H1 (cell line): ENCODE results near the gene ARPC4. TPM values are rescaled to one million over a fixed set of nuclear protein-coding genes. Genes with fewer than 3 reads are reported as not detected.

ENCODE experiments used
- CTCF ChIA-PET: fragments of 300-600 bp; sonication (Branson Sonifier 250); formaldehyde crosslinking; loops from one replicate; lab custom pipeline; 2021; ENCODE audit not compliant: partially characterized antibody; lab: Charles Lee
- POLR2A ChIA-PET: fragments of 300-600 bp; sonication (Branson Sonifier 250); formaldehyde crosslinking; loops from one replicate; lab custom pipeline; 2021; ENCODE audit warnings: inconsistent platforms; ENCODE audit not compliant: partially characterized antibody; lab: Charles Lee
- DNase-seq, 2 experiments: peaks; one replicate each; pipeline versions ENCODE4 v3.0.0 to v3.0.0-alpha.2; 2010 to 2022; ENCODE audit warnings: low spot score in 2 of 2, low read depth in 1 of 2, mixed read lengths in 1 of 2
- FAIRE-seq: peaks from 2 replicates; lab custom pipeline; 2011; peaks lifted over from hg19 to GRCh38; lab: Jason Lieb, UNC
- H2AFZ ChIP-seq: 2 replicates; pipeline ENCODE4 v1.8.1; 2012; ENCODE audit warnings: low read length, inconsistent platforms
- H2AK5ac ChIP-seq: 2 replicates; pipeline ENCODE4 v1.6.1; 2013; ENCODE audit warnings: low read depth, low read length
- H2BK120ac ChIP-seq: replicated peaks from 2 replicates; pipeline ENCODE3; 2013; ENCODE audit warnings: low read depth, low read length, inconsistent platforms
- H2BK12ac ChIP-seq: 2 replicates; pipeline ENCODE4 v1.6.1; 2013; ENCODE audit warnings: low read depth, low read length
- H2BK15ac ChIP-seq: 2 replicates; pipeline ENCODE4 v1.6.1; 2013; ENCODE audit warnings: low read length
- H2BK20ac ChIP-seq: 2 replicates; pipeline ENCODE4 v1.6.1; 2013; ENCODE audit warnings: low read length
- H2BK5ac ChIP-seq: 2 replicates; pipeline ENCODE4 v1.6.1; 2013; ENCODE audit warnings: low read depth, low read length
- H3K14ac ChIP-seq: 2 replicates; pipeline ENCODE4 v1.6.1; 2013; ENCODE audit warnings: inconsistent platforms; ENCODE audit not compliant: insufficient read length
- H3K18ac ChIP-seq: 2 replicates; pipeline ENCODE4 v1.6.1; 2013; ENCODE audit warnings: low read length; ENCODE audit errors: extremely low read depth
- H3K23ac ChIP-seq: 2 replicates; pipeline ENCODE4 v1.6.1; 2013; ENCODE audit warnings: inconsistent platforms; ENCODE audit not compliant: insufficient read length
- H3K23me2 ChIP-seq: 2 replicates; pipeline ENCODE4 v1.6.1; 2013; ENCODE audit warnings: low read depth, low read length
- H3K27ac ChIP-seq: 2 replicates; pipeline ENCODE4 v1.6.1; 2011; ENCODE audit warnings: low read depth, low read length, inconsistent platforms
- H3K27me3 ChIP-seq, 4 experiments: replicated peaks in 1 of 4; 1 replicate in 1 of 4; 2 replicates in 3 of 4; pipeline versions ENCODE4 v1.6.1 to v1.8.1; 2011 to 2013; ENCODE audit warnings: low read length in 3 of 4, mild to moderate bottlenecking in 3 of 4, inconsistent platforms in 2 of 4, mixed read lengths in 2 of 4, moderate library complexity in 1 of 4; ENCODE audit not compliant: control insufficient read depth in 3 of 4, insufficient read depth in 3 of 4; ENCODE audit errors: extremely low read depth in 1 of 4
- H3K36me3 ChIP-seq, 4 experiments: 2 replicates each; pipeline versions ENCODE4 v1.6.1 to v1.8.1; 2011 to 2013; ENCODE audit warnings: mild to moderate bottlenecking in 4 of 4, low read length in 3 of 4, moderate library complexity in 2 of 4, control low read depth in 1 of 4, inconsistent platforms in 1 of 4; ENCODE audit not compliant: insufficient read depth in 4 of 4, control insufficient read depth in 2 of 4
- H3K4ac ChIP-seq: replicated peaks from 2 replicates; pipeline ENCODE3; 2013; ENCODE audit warnings: low read length, low read depth, mixed read lengths, inconsistent platforms; ENCODE audit not compliant: insufficient read length
- H3K4me1 ChIP-seq, 4 experiments: replicated peaks in 1 of 4; 1 replicate in 1 of 4; 2 replicates in 3 of 4; pipeline versions ENCODE4 v1.6.1 to v1.8.1; 2011 to 2013; ENCODE audit warnings: low read length in 3 of 4, inconsistent platforms in 2 of 4, mixed read lengths in 1 of 4; ENCODE audit not compliant: insufficient read depth in 4 of 4, control insufficient read depth in 3 of 4
- H3K4me2 ChIP-seq, 2 experiments: 2 replicates each; pipeline versions ENCODE4 v1.6.1 to v1.8.1; 2011 to 2013; ENCODE audit warnings: low read depth in 2 of 2, low read length in 2 of 2, control low read depth in 1 of 2, inconsistent platforms in 1 of 2, mild to moderate bottlenecking in 1 of 2; ENCODE audit not compliant: insufficient read depth in 1 of 2
- H3K4me3 ChIP-seq, 4 experiments: fragments of 200-600, 300-600 bp in 1 of 4; sonication (generic), shearing (Covaris generic), sonication (Bioruptor Twin) in 1 of 4; 2 replicates each; pipeline versions ENCODE4 v1.5.1 to v1.8.1; 2011 to 2016; ENCODE audit warnings: low read length in 4 of 4, low read depth in 3 of 4, control low read depth in 2 of 4, inconsistent platforms in 2 of 4, mild to moderate bottlenecking in 2 of 4, mixed read lengths in 1 of 4, moderate library complexity in 1 of 4; ENCODE audit not compliant: insufficient read depth in 2 of 4; ENCODE audit errors: extremely low read depth in 1 of 4
- H3K56ac ChIP-seq: replicated peaks from 2 replicates; pipeline ENCODE3; 2013; ENCODE audit warnings: low read depth, mild to moderate bottlenecking, mixed read lengths, low read length, inconsistent platforms; ENCODE audit not compliant: insufficient read length
- H3K79me1 ChIP-seq: 2 replicates; pipeline ENCODE4 v1.6.1; 2013; ENCODE audit warnings: low read depth, low read length, control low read depth
- H3K79me2 ChIP-seq, 2 experiments: 2 replicates each; pipeline versions ENCODE4 v1.6.1 to v1.8.1; 2012 to 2013; ENCODE audit warnings: low read length in 2 of 2, mild to moderate bottlenecking in 2 of 2, inconsistent platforms in 1 of 2; ENCODE audit not compliant: insufficient read depth in 2 of 2, control insufficient read depth in 1 of 2
- H3K9ac ChIP-seq, 4 experiments: replicated peaks in 1 of 4; 1 replicate in 1 of 4; 2 replicates in 3 of 4; pipeline versions ENCODE4 v1.6.1 to v1.8.1; 2011 to 2013; ENCODE audit warnings: low read depth in 3 of 4, low read length in 3 of 4, control low read depth in 2 of 4, mild to moderate bottlenecking in 2 of 4, moderate library complexity in 2 of 4, inconsistent platforms in 1 of 4; ENCODE audit errors: extremely low read depth in 1 of 4
- H3K9me3 ChIP-seq, 2 experiments: 2 replicates each; pipeline versions ENCODE4 v1.6.1 to v1.8.1; 2012 to 2013; ENCODE audit warnings: mild to moderate bottlenecking in 2 of 2, moderate library complexity in 2 of 2, control low read depth in 1 of 2, inconsistent platforms in 1 of 2, low read depth in 1 of 2, low read length in 1 of 2, mixed read lengths in 1 of 2; ENCODE audit not compliant: insufficient read depth in 2 of 2
- H4K20me1 ChIP-seq, 2 experiments: replicated peaks in 1 of 2; 2 replicates each; pipeline versions ENCODE3 to v1.8.1; 2011 to 2013; ENCODE audit warnings: inconsistent platforms in 2 of 2, low read length in 2 of 2, mild to moderate bottlenecking in 1 of 2; ENCODE audit not compliant: insufficient read depth in 2 of 2, control insufficient read depth in 1 of 2
- H4K5ac ChIP-seq: 2 replicates; pipeline ENCODE4 v1.6.1; 2013; ENCODE audit warnings: low read length, low read depth, mixed read lengths, inconsistent platforms; ENCODE audit not compliant: insufficient read length
- H4K8ac ChIP-seq: 2 replicates; pipeline ENCODE4 v1.8.0; 2013; ENCODE audit warnings: mild to moderate bottlenecking, moderate library complexity, low read length, inconsistent platforms; ENCODE audit not compliant: insufficient read depth; ENCODE audit errors: extremely low read depth
- H4K91ac ChIP-seq: replicated peaks from 2 replicates; pipeline ENCODE3; 2013; ENCODE audit warnings: low read length, mixed read lengths, inconsistent platforms; ENCODE audit not compliant: insufficient read length
- BACH1 ChIP-seq: IDR thresholded peaks from 2 replicates; pipeline ENCODE4 v1.6.1; 2012; ENCODE audit warnings: low read length, improper control_type of control experiment
- EP300 ChIP-seq, 2 experiments: IDR thresholded peaks; 1 replicate in 1 of 2; 2 replicates in 1 of 2; pipeline ENCODE4 v1.6.1; 2011 to 2012; ENCODE audit warnings: low read depth in 2 of 2, low read length in 2 of 2, mild to moderate bottlenecking in 2 of 2, borderline replicate concordance in 1 of 2, inconsistent platforms in 1 of 2, moderate library complexity in 1 of 2
- HDAC2 ChIP-seq, 2 experiments: fragments of 300-600 bp in 1 of 2; sonication (generic) in 1 of 2; IDR thresholded peaks; 2 replicates each; pipeline ENCODE4 v1.6.1; 2011 to 2012; ENCODE audit warnings: low read depth in 2 of 2, low read length in 2 of 2, mild to moderate bottlenecking in 2 of 2, moderate library complexity in 2 of 2, borderline replicate concordance in 1 of 2, inconsistent platforms in 1 of 2
- KDM1A ChIP-seq: fragments of 200-600, 300-600 bp; sonication (generic); IDR thresholded peaks from 2 replicates; pipeline ENCODE4 v1.7.1; 2016; ENCODE audit warnings: mild to moderate bottlenecking, low read length, borderline replicate concordance
- MAFK ChIP-seq: IDR thresholded peaks from 2 replicates; pipeline ENCODE4 v1.6.1; 2012; ENCODE audit warnings: low read depth, mild to moderate bottlenecking, improper control_type of control experiment, low read length
- NANOG ChIP-seq: IDR thresholded peaks from 2 replicates; pipeline ENCODE4 v1.6.1; 2011; ENCODE audit warnings: low read length, low read depth, mild to moderate bottlenecking, inconsistent platforms; ENCODE audit not compliant: insufficient read depth, poor library complexity, severe bottlenecking
- POLR2AphosphoS5 ChIP-seq: IDR thresholded peaks from 2 replicates; pipeline ENCODE4 v1.6.1; 2011; ENCODE audit warnings: low read depth, low read length
- SP1 ChIP-seq: IDR thresholded peaks from 2 replicates; pipeline ENCODE4 v1.6.1; 2011; ENCODE audit warnings: low read depth, low read length
- TBP ChIP-seq: IDR thresholded peaks from 2 replicates; pipeline ENCODE4 v1.6.1; 2011; ENCODE audit warnings: low read depth, low read length, improper control_type of control experiment
- YY1 ChIP-seq: IDR thresholded peaks from 2 replicates; pipeline ENCODE4 v1.6.1; 2011; ENCODE audit warnings: low read depth, mild to moderate bottlenecking, low read length
- ZNF274 ChIP-seq: IDR thresholded peaks from 2 replicates; pipeline ENCODE4 v1.7.0; 2012; ENCODE audit warnings: low read length, borderline replicate concordance; ENCODE audit errors: extremely low read depth
- WGBS, 2 experiments: shearing (Covaris generic) in 1 of 2; methylation state at CpG; one replicate each; pipeline versions ENCODE4 v1.1.6 to v1.1.7; 2013 to 2015; ENCODE audit warnings: low lambda C conversion rate in 2 of 2, mixed read lengths in 2 of 2, inconsistent platforms in 1 of 2, low coverage in 1 of 2, missing lambda C conversion rate in 1 of 2; ENCODE audit not compliant: insufficient replicate concordance in 2 of 2, insufficient coverage in 1 of 2, insufficient read length in 1 of 2; ENCODE audit errors: extremely low coverage in 1 of 2, missing lambda C conversion rate in 1 of 2; 5-methylcytosine and 5-hydroxymethylcytosine counted together
- polyA plus RNA-seq, 7 experiments: library from polyadenylated mRNA; depleted of rRNA in 3 of 7; stranded (reverse) in 5 of 7; unstranded in 2 of 7; fragments of >200 nt in 5 of 7; fragments of 200-250 nt in 2 of 7; gene quantifications; 1 replicate in 5 of 7; 2 replicates in 1 of 7; 4 replicates in 1 of 7; pipeline versions ENCODE4 v1.2.1 to v1.2.3, GENCODE V29; 2011 to 2013; ENCODE audit warnings: missing spikeins in 2 of 7, mixed read lengths in 2 of 7
- total RNA-seq: library from RNA; stranded (reverse); fragmentation: NEBNext Ultra II Directional; extraction: Animal tissue kit (Norgen Biotek cat#: 25700); gene quantifications from 2 replicates; pipeline ENCODE4 v1.2.1, GENCODE V29; 2021
- TF ChIP-seq, protein P1 (sequence below): IDR thresholded peaks from 2 replicates; pipeline ENCODE4 v1.6.1; 2012; ENCODE audit warnings: inconsistent platforms
- TF ChIP-seq, protein P2 (sequence below): IDR thresholded peaks from 2 replicates; pipeline ENCODE4 v1.6.1; 2012; ENCODE audit warnings: inconsistent platforms

ARPC4 gene
- total and polyA plus RNA-seq, 2 of the 8 experiments (the other 6 are each of a cell fraction or from before 2014, with no cell fraction given) = 138 to 154 TPM

DNA sequence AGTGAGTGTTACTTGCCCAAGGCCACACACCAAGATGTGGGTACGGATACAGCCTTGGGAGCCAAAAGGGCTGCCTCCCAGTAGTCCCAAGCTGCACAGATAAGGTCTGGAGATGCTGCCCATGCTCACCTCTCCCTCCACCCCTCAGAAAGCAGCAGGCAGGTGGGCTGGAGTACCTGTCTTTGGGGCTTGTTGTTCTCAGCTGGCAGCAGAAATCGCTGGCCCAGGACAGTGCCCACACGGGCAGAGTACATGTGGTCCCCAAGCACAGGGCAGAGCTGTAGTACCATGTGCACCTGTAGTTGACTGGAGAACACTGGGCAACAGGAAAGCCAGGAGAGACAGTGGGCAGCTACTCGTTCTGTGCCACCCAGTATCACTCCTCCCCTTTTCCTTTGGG, 46.0 kb downstream of the ARPC4 start:
- Histone ChIP-seq H4K5ac (no peak overlapping the region), H4K91ac (no peak overlapping the region), H3K27me3 (no peaks in the 10 kb centered on the region), H2AFZ (no peak overlapping the region), H3K79me2 (no peaks in the 10 kb centered on the region), H2BK20ac (no peak overlapping the region), H3K14ac (no peak overlapping the region), H3K36me3 (peaks cover 3 to 37% (median 18%) of the 10 kb centered on the region in 4 experiments; a peak in 7 of 8 replicates), H4K20me1 (peaks cover 0 to 11% of the 10 kb centered on the region in 2 experiments), H3K4ac (no peak overlapping the region), H3K18ac (no peak overlapping the region), H3K4me2 (no peak overlapping the region), H3K9ac (no peak overlapping the region), H3K23me2 (peaks cover 7% of the 10 kb centered on the region), H2BK15ac (no peak overlapping the region), H2BK5ac (no peak overlapping the region), H3K56ac (no peak overlapping the region), H3K4me1 (peaks cover 0 to 6% (median under 1%) of the 10 kb centered on the region in 4 experiments; a peak in 2 of 7 replicates), H3K79me1 (no peaks in the 10 kb centered on the region), H2BK12ac (no peak overlapping the region), H4K8ac (no peak overlapping the region), H3K4me3 (no peak overlapping the region), H2AK5ac (no peak overlapping the region), H3K9me3 (no peaks in the 10 kb centered on the region), H3K27ac (no peak overlapping the region), H2BK120ac (no peak overlapping the region), H3K23ac (no peak overlapping the region)
- FAIRE-seq (no peak), DNase-seq (no peak)
- 89% methylated on average over 4 of the region's 4 CpGs; no CpG with 5 or more reads in 1 of the 2 experiments for WGBS, 2 experiments
- ChIA-PET CTCF (interaction anchor here (0.6 to 7.5 kb wide), 4 partner anchors 10 to 595 kb away, joined by 3 to 74 read pairs (median 4); no protein-coding TSS in a partner anchor), POLR2A (no interaction called here)
- TF ChIP-seq, protein P1, sequence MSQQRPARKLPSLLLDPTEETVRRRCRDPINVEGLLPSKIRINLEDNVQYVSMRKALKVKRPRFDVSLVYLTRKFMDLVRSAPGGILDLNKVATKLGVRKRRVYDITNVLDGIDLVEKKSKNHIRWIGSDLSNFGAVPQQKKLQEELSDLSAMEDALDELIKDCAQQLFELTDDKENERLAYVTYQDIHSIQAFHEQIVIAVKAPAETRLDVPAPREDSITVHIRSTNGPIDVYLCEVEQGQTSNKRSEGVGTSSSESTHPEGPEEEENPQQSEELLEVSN = no peak
- TF ChIP-seq SP1 (no peak), KDM1A (no peak), MAFK (no peak), HDAC2 (IDR thresholded peaks at IDR 0.05; ENCODE audit: borderline replicate concordance in 1 of 2, low read depth in 2 of 2, low read length in 2 of 2) (no peak), TBP (no peak), NANOG (no peak), EP300 (IDR thresholded peaks at IDR 0.05; ENCODE audit: borderline replicate concordance in 1 of 2, low read depth in 2 of 2, low read length in 2 of 2) (no peak), YY1 (no peak), BACH1 (no peak), ZNF274 (no peak), POLR2AphosphoS5 (no peak)
- TF ChIP-seq, protein P2, sequence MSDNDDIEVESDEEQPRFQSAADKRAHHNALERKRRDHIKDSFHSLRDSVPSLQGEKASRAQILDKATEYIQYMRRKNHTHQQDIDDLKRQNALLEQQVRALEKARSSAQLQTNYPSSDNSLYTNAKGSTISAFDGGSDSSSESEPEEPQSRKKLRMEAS = no peak
